Fibroblast of the aortic adventitia (primary cell): ENCODE measurements around the gene MORF4L1. TPM values are rescaled to one million over a fixed set of nuclear protein-coding genes. Genes with fewer than 3 reads are reported as not detected.

Experiments
- DNase-seq: peaks from one replicate; pipeline ENCODE4 v3.0.0-alpha.2; 2010; ENCODE audit warnings: low read depth
- H3K4me3 ChIP-seq: 2 replicates; pipeline ENCODE4 v1.5.1; 2011; ENCODE audit warnings: low read depth, mild to moderate bottlenecking, control low read depth, low read length, moderate library complexity
- CTCF ChIP-seq: IDR thresholded peaks from 2 replicates; pipeline ENCODE4 v1.5.1; 2011; ENCODE audit warnings: mild to moderate bottlenecking, low read length, control low read depth, inconsistent platforms; ENCODE audit not compliant: insufficient read depth
- total RNA-seq: library from RNA; depleted of rRNA; stranded (reverse); fragments of >200 nt; gene quantifications from 2 replicates; pipeline ENCODE4 v1.2.3, GENCODE V29; 2012; ENCODE audit warnings: low replicate concordance

Gene MORF4L1
- total RNA-seq, 1 donor: 447 TPM

- no peak overlapping the region for H3K4me3 ChIP-seq
- no peak for TF ChIP-seq CTCF
- peak; percentile 79 for DNase-seq
Observed at GRCh38 chr15:78933823-78934654, 61.3 kb downstream of the MORF4L1 start.

GRCh38 chr15:78934655-78935023 is 61.9 kb downstream of the MORF4L1 start:
- TF ChIP-seq CTCF: no peak
- DNase-seq: no peak

GRCh38 chr15:78937132-78937739 is 64.5 kb downstream of the MORF4L1 start:
- no peak overlapping the region for H3K4me3 ChIP-seq
- TF ChIP-seq CTCF: no peak
- peak; percentile 82 for DNase-seq

More at GRCh38 chr15:78934655-78935023, 61.9 kb downstream of the MORF4L1 start:
- no peak overlapping the region for H3K4me3 ChIP-seq

- TF ChIP-seq CTCF: no peak
- peak; percentile 28 for DNase-seq
- H3K4me3 ChIP-seq: no peak overlapping the region
Observed at GRCh38 chr15:78938658-78939488, 66.2 kb downstream of the MORF4L1 start.

GRCh38 chr15:78942741-78943140 is 70.1 kb downstream of the MORF4L1 start:
- DNase-seq: no peak
- no peak for TF ChIP-seq CTCF

GRCh38 chr15:78943692-78944091 is 71.0 kb downstream of the MORF4L1 start:
- peak; percentile 28 for DNase-seq
- no peak overlapping the region for H3K4me3 ChIP-seq
- TF ChIP-seq CTCF: no peak

More at GRCh38 chr15:78942741-78943140, 70.1 kb downstream of the MORF4L1 start:
- no peak overlapping the region for H3K4me3 ChIP-seq
